Activated gamma-delta T cell treated with Interleukin-2 at 50 U/mL for 16 hours (primary cell): Measurements from ENCODE around the gene REG3G.
"Not testable (repeated sequence)": the region's sequence is repeated elsewhere in the genome, so short reads cannot be mapped to it uniquely, and the experiment has no call there.

Experiments used
- DNase-seq: peaks from one replicate; pipeline ENCODE4 v3.0.0-alpha.2; 2020

REG3G gene

GRCh38 chr2:79026061-79026460 is 559 bp downstream of the REG3G start:
- DNase-seq, result no peak

- no peak for DNase-seq
Measured at GRCh38 chr2:79039944-79040343, 14.4 kb downstream of the REG3G start.

DNA sequence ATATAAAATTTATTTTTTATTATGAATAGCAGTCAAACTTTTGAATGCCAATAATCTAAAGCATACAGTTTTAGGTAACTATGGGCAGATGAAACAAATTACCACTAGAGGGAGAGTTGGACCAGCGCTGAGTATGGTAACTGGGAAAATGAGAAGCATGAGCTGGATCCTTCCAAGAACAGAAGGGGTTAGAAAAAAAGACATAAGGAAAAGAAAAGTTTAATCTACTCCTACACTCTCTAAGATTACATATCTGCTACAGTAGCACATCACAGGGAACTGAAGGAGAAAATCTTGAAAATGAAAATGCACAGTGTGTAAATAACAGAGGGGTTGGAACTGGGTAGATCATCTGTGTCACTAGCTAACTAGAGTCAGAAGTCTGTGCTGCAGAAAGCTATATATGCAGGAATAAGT is 15.5 kb downstream of the REG3G start:
- DNase-seq, result no peak

GRCh38 chr2:79053486-79053885 is 28.0 kb downstream of the REG3G start:
- not testable (repeated sequence) for DNase-seq

GRCh38 chr2:79054769-79055168 is 29.3 kb downstream of the REG3G start:
- not testable (repeated sequence) for DNase-seq

GRCh38 chr2:79065201-79065600 is 39.7 kb downstream of the REG3G start:
- DNase-seq, result no peak

DNA sequence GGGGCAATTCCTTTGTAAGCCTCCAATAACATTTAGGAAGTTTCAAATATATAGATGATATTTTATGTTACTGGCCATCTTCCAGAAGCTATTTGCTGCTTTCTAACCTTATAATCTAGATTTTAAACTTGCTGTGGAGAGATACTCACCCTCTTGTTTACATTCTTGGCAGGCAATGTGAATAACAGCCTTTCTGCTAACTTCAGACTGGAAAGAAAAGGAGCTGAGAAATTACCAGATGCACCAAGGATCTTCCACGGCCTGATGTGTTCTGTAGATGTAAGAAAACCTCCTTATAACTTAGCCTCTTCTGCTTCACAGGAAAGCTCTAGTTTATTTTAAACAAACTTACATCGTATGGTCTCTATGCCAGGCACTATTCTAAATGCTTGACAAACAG is 45.6 kb downstream of the REG3G start:
- no peak for DNase-seq
